ENCODE results near the gene TSEN2.
"Not testable (repeated sequence)": the region's sequence is repeated elsewhere in the genome, so short reads cannot be mapped to it uniquely, and the experiment has no call there.

Gene TSEN2

DNA sequence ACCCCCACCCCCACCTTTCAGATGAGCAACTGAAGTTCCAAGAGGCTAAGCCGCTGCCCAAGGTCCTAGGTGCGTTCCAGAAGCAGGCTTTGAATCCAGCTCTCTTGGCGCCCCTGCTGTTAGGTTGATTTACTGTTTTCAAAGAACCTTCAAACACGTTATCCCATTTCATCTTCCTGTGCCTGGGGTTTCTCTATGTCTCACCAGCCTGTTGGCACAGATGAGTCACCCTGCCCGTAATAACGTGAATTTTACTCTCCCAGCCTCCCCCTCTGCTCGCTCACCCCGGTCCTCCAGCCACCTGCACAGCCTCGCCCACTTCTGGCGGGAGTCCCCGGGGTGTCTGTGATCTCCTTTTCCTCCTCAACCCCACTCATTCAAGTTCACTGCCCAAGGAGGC, 13.0 kb upstream of the TSEN2 start:
- DNase-seq (ENCODE audit: low read depth in 2 of 2, low spot score in 1 of 2), result no peak

DNA sequence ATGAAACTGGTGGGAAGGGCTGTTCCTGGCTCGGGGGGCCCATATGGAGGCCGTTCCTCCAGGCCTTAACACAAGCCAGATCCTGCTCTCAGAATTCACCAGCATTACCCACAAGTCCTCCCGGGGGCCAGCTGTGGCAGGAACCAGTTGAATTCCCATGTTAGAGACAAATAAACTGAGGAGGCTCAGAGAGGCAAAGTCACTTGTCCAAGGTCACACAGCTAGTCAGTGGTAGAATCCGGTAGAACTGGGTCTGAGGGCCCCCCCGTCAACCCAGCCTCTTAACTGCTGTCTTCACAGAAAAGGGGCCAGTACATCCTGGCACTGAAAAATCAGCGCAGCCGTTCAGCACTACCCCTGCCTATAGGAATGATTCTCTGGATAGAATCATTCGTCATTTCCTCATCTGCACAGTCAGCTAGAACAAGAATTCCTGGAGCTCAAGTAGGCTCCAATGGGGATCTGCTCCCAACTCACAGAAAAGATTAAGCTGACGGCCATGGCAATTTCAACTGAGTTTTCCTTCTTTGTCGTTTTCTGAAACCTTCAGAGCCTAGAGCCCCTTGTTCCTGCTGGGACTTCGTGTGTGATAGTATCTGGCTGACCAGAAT, 12.2 kb upstream of the TSEN2 start:
- DNase-seq (ENCODE audit: low read depth in 2 of 2, low spot score in 1 of 2), result no peak

DNA sequence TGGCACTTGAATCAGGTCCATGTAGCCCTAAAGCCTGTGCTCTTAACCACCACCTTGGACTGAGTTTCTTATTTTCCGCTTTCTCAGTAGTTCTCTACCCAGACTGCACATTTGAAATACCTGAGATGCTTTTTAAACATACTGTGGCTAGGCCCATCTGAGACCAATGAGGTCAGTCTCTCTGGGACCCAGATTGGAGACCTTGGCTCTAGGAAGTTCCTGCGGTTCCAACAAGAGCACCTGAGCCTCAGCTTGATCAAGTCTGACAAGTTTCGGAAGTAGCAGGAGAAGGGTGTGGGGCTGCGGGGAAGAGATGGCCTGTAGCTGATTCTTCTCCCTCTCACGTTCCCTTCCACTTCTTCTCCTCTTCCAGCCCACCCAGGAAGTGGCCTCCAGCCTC, 11.5 kb upstream of the TSEN2 start:
- no peak for DNase-seq (ENCODE audit: low read depth in 2 of 2, low spot score in 1 of 2)

DNA sequence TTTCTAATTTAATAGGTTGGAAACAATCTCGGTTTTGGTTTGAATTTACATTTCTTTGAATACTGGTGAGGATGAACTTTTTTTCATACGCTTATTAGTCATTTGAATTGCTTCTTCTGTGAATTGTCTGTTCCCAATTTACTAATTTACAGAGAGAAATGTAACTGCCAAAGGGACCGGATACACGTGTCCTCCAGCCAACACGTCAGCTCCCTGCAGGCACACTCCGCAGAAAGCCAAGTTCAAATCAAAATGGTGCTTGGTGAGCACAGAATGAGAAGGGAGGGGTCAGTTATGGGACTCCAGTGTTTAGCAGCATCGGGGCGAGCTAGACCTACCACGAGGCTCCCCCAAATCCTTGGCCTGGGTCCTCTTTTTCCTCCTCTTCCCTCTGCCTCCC, 10.8 kb upstream of the TSEN2 start:
- DNase-seq (ENCODE audit: low read depth in 2 of 2, low spot score in 1 of 2), result no peak

DNA sequence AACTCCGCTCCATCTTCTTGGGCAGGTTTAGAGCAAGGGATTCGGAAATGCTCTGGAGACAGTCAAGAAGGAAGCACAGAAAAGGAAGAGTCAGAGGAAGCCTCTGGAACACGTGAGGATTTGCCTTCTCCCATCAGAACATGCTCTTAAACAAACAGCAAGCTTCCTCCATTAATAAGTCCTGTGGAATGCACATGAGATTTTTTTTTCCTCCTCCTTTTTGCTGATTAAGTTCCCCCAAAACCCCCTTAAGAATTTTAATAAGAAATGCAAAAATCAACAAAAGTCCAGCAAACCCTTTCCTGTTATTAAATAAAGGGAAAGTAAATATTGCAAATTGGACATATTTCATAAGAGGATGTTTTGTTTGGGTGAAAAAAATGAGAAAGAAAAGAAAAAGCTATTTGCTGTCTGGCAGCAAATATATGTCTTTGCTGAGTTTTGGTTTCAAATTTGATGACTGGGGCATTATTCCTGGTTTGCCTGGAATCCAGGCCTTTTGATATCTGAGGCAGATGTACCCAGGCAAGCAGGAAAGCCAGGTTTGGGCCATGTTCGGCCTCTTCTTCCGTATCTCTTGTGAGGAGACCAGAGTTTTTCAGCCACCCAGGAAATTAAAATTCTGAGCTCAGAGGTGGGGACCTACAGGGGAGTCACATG, 7.9 kb upstream of the TSEN2 start:
- DNase-seq (ENCODE audit: low read depth in 2 of 2, low spot score in 1 of 2), result no peak

DNA sequence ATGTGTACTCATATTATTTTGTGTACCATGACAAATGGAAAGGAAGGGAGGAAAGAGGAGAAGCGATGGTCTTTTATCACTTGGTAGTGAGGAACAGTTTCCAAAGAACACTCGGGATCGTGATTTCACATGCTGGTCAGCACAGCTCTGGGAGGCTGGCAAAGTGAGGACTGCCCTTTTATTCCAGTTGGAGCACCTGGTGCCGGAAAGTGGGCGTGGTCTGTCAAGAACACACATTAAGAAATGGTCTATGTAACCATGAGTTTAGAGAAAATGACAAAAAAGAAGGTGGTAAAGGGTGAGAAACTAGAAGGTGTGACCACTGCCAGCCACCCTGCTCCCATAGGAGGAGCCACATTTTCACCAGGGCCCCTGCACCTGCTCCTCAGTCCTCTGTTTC, 7.0 kb upstream of the TSEN2 start:
- DNase-seq (ENCODE audit: low read depth in 2 of 2, low spot score in 1 of 2), result no peak

DNA sequence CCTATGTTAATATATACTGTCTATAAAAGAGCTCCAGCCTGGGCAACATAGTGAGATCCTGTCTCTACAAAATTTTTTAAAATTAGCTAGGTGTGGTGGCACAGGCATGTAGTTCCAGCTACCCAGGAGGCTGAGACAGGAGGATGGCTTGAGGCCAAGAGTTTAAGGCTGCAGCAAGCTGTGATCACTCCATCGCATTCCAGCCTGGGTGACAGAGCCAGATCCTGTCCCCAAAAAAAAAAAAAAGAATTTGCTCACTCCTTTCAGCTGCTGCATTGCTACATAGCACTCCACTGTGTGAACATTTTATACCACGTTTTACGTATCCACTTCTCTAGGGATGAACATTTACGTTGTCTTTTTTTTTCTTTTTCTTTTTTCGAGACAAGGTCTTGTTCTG, 6.0 kb upstream of the TSEN2 start:
- DNase-seq (ENCODE audit: low read depth in 2 of 2, low spot score in 1 of 2), result no peak

DNA sequence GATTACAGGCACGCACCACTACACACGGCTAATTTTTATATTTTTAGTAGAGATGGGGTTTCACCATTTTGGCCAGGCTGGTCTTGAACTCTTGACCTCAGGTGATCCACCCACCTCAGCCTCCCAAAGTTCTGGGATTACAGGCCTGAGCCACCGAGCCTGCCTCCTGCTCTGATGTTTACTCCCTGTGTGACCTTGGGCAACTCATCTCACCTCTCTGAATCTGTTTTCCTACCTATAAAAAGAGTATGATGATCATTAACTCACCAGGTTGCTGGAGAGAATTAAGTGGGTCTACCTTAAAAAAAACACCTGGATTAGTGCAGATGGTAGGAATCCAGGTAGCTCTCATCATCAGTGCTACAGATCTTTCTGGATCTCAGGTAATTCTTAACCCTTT, 5.1 kb upstream of the TSEN2 start:
- not testable (repeated sequence) for DNase-seq (ENCODE audit: low read depth in 2 of 2, low spot score in 1 of 2)

DNA sequence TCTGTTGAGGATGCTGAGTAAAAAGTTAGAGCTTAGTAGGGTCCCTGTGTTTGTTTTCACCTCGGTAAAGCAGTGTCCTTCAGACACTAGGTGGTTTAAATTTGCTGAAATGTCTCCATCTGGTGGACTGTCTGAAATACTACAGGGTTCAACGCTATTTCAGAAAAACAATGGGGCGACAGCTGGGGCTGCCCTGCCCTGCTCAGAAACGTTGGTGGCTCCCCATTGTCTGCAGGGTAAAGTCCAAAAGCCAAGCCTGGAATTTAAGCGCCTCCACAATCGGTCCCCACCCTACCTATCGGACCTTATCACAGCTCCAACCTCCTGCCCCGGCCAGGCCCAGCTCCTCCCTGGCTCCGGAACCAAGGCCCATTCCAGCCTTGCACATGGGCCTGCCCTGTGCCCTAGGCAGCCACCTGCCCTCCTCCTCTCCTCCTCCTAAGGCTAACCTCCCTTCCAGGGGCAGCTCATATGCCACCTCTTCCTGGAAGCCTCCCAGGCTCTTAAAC, 4.3 kb upstream of the TSEN2 start:
- DNase-seq (ENCODE audit: low read depth in 2 of 2, low spot score in 1 of 2), result no peak

DNA sequence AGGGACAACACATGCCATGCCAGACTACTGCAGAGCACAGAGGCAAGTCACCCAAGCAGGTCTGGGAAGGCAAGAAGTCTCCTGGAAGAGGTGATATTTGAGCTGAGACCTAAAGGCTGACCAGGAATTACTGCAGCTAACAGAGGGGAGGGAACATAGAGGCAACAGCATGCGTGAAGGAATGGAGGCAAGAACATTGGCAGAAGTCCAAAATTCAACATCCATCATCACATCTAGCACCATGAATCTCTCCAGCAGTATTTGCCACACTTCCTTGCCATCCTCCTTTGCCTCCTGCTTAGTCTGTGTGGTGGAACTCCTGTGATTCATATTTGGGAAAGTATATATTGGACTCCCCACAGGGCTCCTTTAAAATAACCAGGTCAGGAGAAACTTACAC, 870 bp upstream of the TSEN2 start:
- DNase-seq (ENCODE audit: low read depth in 2 of 2, low spot score in 1 of 2), result no peak

DNA sequence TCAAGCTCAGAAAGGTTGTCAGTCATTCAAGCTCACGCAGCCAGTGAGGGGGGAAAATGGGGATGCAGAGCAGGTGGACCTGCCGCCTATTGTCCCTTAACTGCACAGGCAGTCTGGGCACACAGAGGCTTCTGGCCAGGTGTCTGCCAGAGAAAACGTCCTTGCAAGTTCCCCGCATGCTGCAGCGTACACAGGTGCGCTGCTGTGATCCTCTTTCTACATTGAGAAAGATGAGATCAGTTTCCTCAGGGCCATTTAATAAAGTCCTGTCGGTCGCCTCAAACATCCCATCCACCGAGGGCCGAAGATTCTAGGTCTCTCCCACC, 445 bp upstream of the TSEN2 start:
- DNase-seq (ENCODE audit: low read depth in 2 of 2, low spot score in 1 of 2), result no peak

DNA sequence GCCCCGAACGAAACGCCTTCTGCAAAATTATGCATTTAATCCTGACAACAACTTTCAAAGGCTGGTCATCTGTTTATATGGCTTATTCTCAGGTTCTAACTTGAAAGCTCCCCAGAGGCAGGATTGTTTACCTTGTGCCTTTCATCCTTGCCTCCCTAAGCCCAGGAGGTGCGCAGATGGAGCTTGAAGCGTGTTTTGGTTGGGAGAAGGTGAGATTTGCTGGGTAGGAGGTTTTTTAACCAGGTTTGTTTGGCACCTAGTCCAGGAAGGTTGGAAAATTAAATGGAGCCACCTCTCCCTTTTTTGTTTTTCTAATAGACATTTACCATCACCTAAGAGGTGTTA, 675 bp downstream of the TSEN2 start:
- DNase-seq (ENCODE audit: low read depth in 2 of 2, low spot score in 1 of 2), result no peak

DNA sequence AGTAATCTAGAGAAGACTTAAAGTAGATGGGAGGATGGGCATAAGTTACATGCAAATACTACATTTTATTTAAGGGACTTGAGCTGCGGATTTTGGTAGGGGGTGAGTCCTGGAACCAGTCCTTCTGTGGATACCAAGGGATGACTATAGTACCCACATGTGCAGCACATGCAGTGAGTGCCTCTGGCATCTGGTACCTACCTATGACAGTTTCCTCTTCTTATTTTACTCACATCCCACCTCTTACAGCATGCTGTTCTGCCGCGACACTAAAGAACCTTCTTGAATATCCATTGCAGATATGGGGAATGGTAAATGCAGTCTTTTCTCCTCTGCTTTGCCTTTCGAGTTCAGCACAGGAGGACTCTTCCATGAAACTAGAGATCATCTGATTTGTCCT, 1.7 kb downstream of the TSEN2 start:
- no peak for DNase-seq (ENCODE audit: low read depth in 2 of 2, low spot score in 1 of 2)

DNA sequence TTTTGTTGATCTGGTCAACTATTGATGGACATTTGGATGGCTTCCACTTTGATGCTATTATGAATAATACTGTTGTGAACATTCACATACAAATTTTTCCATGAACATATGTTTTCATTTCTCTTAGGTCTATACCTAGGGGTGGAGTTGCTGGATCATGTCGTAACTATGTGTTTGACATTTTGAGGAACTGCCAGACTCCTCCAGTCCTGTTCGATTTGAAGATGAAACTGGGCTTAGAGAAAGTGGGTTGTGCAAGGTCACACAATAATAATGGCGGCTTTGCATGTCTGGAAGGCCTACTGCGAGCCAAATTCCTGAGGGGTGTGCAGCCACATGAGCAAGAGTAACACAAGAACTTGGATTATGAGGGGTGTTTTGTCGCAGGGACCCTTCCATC, 2.6 kb downstream of the TSEN2 start:
- DNase-seq (ENCODE audit: low read depth in 2 of 2, low spot score in 1 of 2), result no peak

DNA sequence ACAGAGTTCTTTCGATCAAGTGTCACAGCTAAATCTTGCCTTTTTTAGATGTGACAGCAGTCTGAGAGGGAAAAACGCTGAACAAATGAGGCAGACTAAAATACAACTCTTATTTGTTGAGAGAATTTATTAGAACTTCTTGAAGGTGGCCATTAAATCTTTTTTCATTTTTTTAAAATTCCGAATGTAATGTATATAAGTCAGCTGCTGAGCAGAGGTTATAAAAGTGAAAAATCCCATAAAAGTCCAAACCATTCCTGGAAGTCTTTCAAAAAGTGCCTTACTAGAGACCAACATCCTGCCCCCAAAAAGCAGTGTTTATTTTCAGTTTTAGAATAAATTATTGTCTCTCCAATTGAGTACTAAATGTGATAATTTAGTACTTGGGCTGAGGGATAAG, 3.1 kb downstream of the TSEN2 start:
- no peak for DNase-seq (ENCODE audit: low read depth in 2 of 2, low spot score in 1 of 2)

DNA sequence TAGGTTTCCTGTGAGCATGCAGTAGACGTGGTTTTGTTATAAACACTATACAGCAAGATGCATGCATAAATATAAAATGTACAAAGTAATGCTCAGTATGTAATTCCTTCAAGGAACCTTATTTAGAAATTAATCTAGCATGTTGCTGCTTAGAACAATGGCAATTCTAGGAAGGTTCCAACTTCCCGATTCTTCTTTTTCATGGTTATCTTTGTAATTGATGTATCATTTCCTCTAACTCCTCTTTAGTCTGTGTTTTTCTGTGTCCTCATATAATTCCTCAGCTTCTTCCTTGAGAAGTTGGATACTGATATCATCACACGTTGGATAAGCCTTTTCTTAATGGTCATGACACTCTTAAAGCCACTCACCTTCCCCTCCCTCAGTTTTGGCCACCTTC, 3.5 kb downstream of the TSEN2 start:
- DNase-seq (ENCODE audit: low read depth in 2 of 2, low spot score in 1 of 2), result no peak

DNA sequence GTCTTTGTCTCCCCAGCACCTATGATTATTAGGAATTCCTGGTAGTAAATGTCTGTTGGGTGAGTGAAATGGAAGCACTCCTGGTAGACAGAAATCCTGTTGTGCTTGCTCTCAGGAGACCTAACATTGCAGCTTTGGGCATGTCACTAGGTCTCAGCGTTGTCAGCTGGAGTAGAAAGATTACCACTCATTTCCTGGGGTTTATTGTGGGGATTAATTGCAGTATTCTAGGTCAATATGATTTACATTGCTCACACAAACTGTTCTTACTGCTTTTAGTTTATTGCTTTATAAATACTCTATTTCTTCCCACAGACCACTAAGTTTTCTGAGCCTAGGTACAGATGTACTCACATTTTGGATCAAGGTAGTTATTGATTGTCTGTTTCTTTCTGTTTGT, 5.1 kb downstream of the TSEN2 start:
- no peak for DNase-seq (ENCODE audit: low read depth in 2 of 2, low spot score in 1 of 2)

DNA sequence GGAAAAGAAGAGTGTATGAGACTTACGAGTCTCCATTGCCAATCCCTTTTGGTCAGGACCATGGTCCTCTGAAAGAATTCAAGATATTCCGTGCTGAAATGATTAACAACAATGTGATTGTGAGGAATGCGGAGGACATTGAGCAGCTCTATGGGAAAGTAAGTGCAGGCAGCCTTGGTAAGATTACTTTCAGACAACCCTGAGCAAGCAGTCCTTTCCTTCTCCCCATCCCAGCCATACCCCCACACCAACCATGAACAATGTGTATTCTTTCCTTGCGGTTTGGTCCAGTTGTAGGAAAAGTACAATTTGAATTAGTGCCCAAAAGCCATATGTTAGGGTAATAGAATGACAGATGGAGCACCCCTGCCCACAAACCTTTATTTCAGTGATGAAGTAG, 5.6 kb downstream of the TSEN2 start:
- no peak for DNase-seq (ENCODE audit: low read depth in 2 of 2, low spot score in 1 of 2)

DNA sequence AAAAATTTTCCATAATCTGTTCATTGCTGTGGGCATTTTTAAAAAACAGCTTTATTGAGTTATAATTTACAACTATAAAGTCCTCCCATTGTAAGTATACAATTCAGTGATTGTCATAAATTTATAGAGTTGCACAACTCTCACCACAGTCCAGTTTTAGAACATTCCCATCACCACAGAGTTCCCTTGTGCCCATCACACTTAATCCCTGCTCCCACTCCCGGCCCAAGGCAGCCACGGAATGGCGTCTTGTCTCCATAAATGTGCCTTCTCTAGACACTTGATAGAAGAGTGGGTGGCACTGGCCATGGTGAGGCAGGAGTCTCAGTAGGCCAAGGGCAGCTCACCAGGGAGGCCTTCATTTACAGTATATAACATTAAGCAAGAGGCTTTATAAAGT, 6.3 kb downstream of the TSEN2 start:
- no peak for DNase-seq (ENCODE audit: low read depth in 2 of 2, low spot score in 1 of 2)

DNA sequence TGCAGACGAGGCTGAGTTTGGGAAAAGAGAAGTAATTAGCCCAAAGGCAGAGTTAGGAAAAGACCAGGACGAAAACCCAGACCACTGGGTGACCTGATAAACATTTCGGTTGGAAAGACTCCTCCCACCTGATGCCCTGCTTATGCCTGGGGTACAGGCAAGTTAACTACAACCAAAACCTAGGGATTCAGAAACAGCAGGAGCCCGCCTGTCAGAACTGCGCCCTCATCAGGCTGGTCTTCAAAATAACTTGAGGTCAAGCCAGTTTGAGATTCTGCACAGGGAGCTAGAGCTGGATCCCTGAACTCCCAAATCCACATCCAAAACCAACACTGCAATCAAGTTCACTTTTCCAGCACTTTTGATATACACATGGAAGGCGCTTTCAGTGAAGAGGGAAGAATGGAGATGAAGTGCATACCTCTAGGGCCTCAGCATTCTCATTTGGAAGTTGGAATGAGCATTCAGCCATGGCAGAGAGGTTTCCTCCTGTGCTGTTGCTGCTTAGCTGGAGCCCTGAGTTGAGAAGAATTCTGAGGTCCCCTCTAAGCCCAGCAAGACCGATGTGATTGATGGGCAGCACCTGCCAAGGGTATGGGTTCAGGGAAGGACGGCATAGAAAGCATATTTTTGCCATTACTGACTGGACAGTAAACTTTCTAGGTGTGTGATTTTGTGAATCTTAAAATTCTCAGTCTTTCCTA, 11.6 kb downstream of the TSEN2 start:
- no peak for DNase-seq (ENCODE audit: low read depth in 2 of 2, low spot score in 1 of 2)

DNA sequence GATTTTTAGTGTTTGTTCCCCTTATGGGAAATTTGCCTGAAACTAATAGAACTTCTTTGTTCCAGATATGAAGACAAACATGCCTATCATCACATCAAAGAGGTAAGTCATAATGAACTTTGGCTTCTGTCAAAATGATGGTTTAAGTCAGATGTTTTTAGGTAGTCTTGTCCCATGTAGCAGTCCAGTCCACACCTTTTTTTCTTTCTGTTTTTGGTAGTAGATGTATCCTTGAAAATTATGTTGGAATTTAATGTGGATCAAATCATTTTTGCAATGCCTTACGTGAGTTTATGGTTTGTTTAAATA, 12.1 kb downstream of the TSEN2 start:
- no peak for DNase-seq (ENCODE audit: low read depth in 2 of 2, low spot score in 1 of 2)

DNA sequence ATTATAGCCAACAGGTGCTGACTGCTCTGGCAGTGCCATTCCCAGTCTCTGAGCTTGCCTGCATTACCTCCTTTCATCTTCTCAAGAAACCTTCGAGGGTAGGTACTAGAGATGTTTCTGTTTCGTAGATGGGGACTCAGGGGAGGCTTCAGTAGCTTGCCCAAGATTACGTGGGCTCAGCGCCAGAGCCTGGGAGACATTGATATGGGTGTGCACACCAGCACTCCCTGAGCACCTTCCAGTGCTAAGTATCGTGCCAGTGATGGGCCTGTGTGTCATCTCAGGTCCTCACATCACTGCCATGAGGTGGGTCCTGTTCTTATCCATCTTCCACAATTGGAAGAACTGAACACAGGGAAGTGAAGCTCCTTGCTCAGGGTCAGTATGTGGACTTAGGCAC, 15.2 kb downstream of the TSEN2 start:
- DNase-seq (ENCODE audit: low read depth in 2 of 2, low spot score in 1 of 2), result no peak

DNA sequence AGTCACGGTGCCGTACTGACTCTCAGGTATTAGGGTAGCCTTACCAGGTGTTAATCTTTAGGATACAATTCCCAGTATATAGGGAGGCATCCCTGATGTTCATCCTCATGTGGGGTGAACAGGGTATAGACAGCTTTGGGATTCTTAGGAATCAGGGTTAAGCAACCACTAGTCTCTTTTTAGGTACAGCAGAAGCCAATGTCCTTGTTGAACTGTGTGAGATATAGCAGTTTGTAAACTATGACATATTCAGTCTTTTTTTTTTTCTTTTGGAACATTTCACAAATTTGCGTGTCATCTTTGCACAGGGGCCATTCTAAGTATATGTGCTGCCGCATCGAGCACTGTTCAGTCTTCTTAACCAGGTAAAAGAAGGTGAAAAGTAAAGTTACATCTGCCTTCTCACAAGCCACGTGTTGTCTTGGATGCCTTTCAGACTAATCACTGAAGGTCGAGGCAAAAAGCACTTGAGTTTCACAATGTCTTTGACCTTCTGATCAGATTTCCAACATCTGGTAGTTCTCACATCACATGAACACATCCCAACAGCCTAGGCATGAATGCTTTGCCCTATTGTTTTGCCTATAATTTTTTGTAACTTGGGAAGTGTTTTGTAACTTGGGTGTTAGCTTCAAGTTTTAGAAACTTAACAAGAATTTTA, 17.2 kb downstream of the TSEN2 start:
- no peak for DNase-seq (ENCODE audit: low read depth in 2 of 2, low spot score in 1 of 2)

Measured in stimulated activated CD8-positive, alpha-beta memory T cell treated with anti-CD3 and anti-CD28 coated beads, Interleukin-4, amount 100 ng/mL, for 1 hour (primary cell).